Vagina (tissue), 2 donors: ENCODE results near the gene PELI2. TPM values are rescaled to one million over a fixed set of nuclear protein-coding genes. Genes with fewer than 3 reads are reported as not detected.

Source experiments
- DNase-seq, 2 donors: peaks; one replicate each; pipeline ENCODE4 v3.0.0-alpha.2; 2017; ENCODE audit errors: extremely low spot score in 2 of 2
- H3K27ac ChIP-seq: fragments of 200-600 bp; sonication (generic); one replicate; pipeline ENCODE4 v1.5.1; 2019
- H3K27me3 ChIP-seq: fragments of 200-600 bp; sonication (generic); one replicate; pipeline ENCODE4 v1.5.1; 2019
- H3K36me3 ChIP-seq, 2 donors: fragments of 200-600 bp; sonication (generic); one replicate each; pipeline ENCODE4 v1.5.1; 2017 to 2019
- H3K4me1 ChIP-seq: fragments of 200-600 bp; sonication (generic); one replicate; pipeline ENCODE4 v1.5.1; 2019
- H3K4me3 ChIP-seq, 2 donors: fragments of 200-600 bp; sonication (generic); 1 replicate in 1 of 2; 2 replicates in 1 of 2; pipeline ENCODE4 v1.5.1; 2016 to 2019
- H3K9me3 ChIP-seq: fragments of 200-600 bp; sonication (generic); one replicate; pipeline ENCODE4 v1.5.1; 2019
- CTCF ChIP-seq, 3 experiments: fragments of 450-650 bp in 2 of 3; fragments of 200-600 bp in 1 of 3; sonication (generic) in 1 of 3; IDR thresholded peaks; one replicate each; pipeline ENCODE4 v1.5.1; 2017 to 2019; ENCODE audit warnings: antibody characterized with exemption in 3 of 3, mild to moderate bottlenecking in 2 of 3, moderate library complexity in 2 of 3
- POLR2A ChIP-seq, 2 donors: fragments of 450-650 bp; IDR thresholded peaks; one replicate each; pipeline ENCODE4 v1.6.1; 2017; ENCODE audit warnings: antibody characterized with exemption in 2 of 2, mild to moderate bottlenecking in 2 of 2, moderate library complexity in 2 of 2
- POLR2AphosphoS5 ChIP-seq, 2 donors: sonication (generic); formaldehyde crosslinking; IDR thresholded peaks; one replicate each; pipeline ENCODE4 v1.9.0; 2017; ENCODE audit warnings: antibody characterized with exemption in 2 of 2, mild to moderate bottlenecking in 2 of 2, low read depth in 1 of 2; ENCODE audit not compliant: insufficient read depth in 1 of 2
- intact Hi-C: fragments of 100-400 bp; cut with DNase I; formaldehyde crosslinking; loops from one replicate; pipeline ENCODE4 v1.15.1; 2023
- total RNA-seq: library from RNA; depleted of rRNA; stranded (reverse); fragments of >200 nt; gene quantifications from one replicate; pipeline ENCODE4 v1.2.3, GENCODE V29; 2016

The PELI2 gene
- total RNA-seq, 1 donor from 2014 or later = 9.6 TPM

- H3K4me1 ChIP-seq = no peaks in the 10 kb centered on the region
- H3K36me3 ChIP-seq = no peaks in the 10 kb centered on the region
- no peak overlapping the region for H3K27ac ChIP-seq
- TF ChIP-seq POLR2AphosphoS5 (IDR thresholded peaks at IDR 0.05; ENCODE audit: insufficient read depth in 1 of 2, low read depth in 1 of 2) (no peak), POLR2A (IDR thresholded peaks at IDR 0.05) (no peak), CTCF (IDR thresholded peaks at IDR 0.05) (no peak)
- intact Hi-C loops = no loop called here
- no peaks in the 10 kb centered on the region for H3K27me3 ChIP-seq
- H3K9me3 ChIP-seq = no peaks in the 10 kb centered on the region
- H3K4me3 ChIP-seq = no peak overlapping the region
- no peak for DNase-seq
Measured at GRCh38 chr14:56304456-56304855, 186.2 kb downstream of the PELI2 start.

- no peaks in the 10 kb centered on the region for H3K36me3 ChIP-seq
- H3K27me3 ChIP-seq = no peaks in the 10 kb centered on the region
- H3K4me3 ChIP-seq = no peak overlapping the region
- H3K4me1 ChIP-seq = no peaks in the 10 kb centered on the region
- no peak overlapping the region for H3K27ac ChIP-seq
- DNase-seq = no peak
- TF ChIP-seq POLR2AphosphoS5 (IDR thresholded peaks at IDR 0.05; ENCODE audit: insufficient read depth in 1 of 2, low read depth in 1 of 2) (no peak), CTCF (IDR thresholded peaks at IDR 0.05) (no peak), POLR2A (IDR thresholded peaks at IDR 0.05) (no peak)
- no peaks in the 10 kb centered on the region for H3K9me3 ChIP-seq
- intact Hi-C loops = no loop called here
Measured at GRCh38 chr14:56309198-56309597, 191.0 kb downstream of the PELI2 start.

GRCh38 chr14:56310643-56311042, 192.4 kb downstream of the PELI2 start:
- intact Hi-C loops = no loop called here
- no peaks in the 10 kb centered on the region for H3K27me3 ChIP-seq
- H3K27ac ChIP-seq = no peak overlapping the region
- DNase-seq = no peak
- no peaks in the 10 kb centered on the region for H3K36me3 ChIP-seq
- H3K9me3 ChIP-seq = no peaks in the 10 kb centered on the region
- no peaks in the 10 kb centered on the region for H3K4me1 ChIP-seq
- no peak overlapping the region for H3K4me3 ChIP-seq
- no peak for TF ChIP-seq POLR2A (IDR thresholded peaks at IDR 0.05)
- TF ChIP-seq CTCF (IDR thresholded peaks at IDR 0.05) = no peak
- TF ChIP-seq POLR2AphosphoS5 (IDR thresholded peaks at IDR 0.05; ENCODE audit: insufficient read depth in 1 of 2, low read depth in 1 of 2) = no peak

GRCh38 chr14:56313789-56314188, 195.6 kb downstream of the PELI2 start:
- Histone ChIP-seq H3K27me3 (no peaks in the 10 kb centered on the region), H3K36me3 (no peaks in the 10 kb centered on the region), H3K4me3 (no peak overlapping the region), H3K27ac (no peak overlapping the region), H3K9me3 (no peaks in the 10 kb centered on the region), H3K4me1 (no peaks in the 10 kb centered on the region)
- TF ChIP-seq CTCF (IDR thresholded peaks at IDR 0.05) = no peak
- TF ChIP-seq POLR2AphosphoS5 (IDR thresholded peaks at IDR 0.05; ENCODE audit: insufficient read depth in 1 of 2, low read depth in 1 of 2) = no peak
- TF ChIP-seq POLR2A (IDR thresholded peaks at IDR 0.05) = no peak
- intact Hi-C loops = no loop called here
- no peak for DNase-seq

GRCh38 chr14:56318393-56319115, 200.3 kb downstream of the PELI2 start:
- no peak overlapping the region for H3K4me3 ChIP-seq
- TF ChIP-seq CTCF (IDR thresholded peaks at IDR 0.05) = no peak
- TF ChIP-seq POLR2AphosphoS5 (IDR thresholded peaks at IDR 0.05; ENCODE audit: insufficient read depth in 1 of 2, low read depth in 1 of 2) = no peak
- TF ChIP-seq POLR2A (IDR thresholded peaks at IDR 0.05) = no peak
- no peak for DNase-seq
- H3K9me3 ChIP-seq = no peaks in the 10 kb centered on the region
- no peaks in the 10 kb centered on the region for H3K4me1 ChIP-seq
- H3K36me3 ChIP-seq = no peaks in the 10 kb centered on the region
- intact Hi-C loops = no loop called here
- no peaks in the 10 kb centered on the region for H3K27me3 ChIP-seq
- no peak overlapping the region for H3K27ac ChIP-seq
